Retinal pigment epithelial cell (primary cell): ENCODE results near the gene C2orf78.
A peak's percentile ranks its signal among the peaks of the same experiment; 100 is the strongest.

ENCODE experiments used
- DNase-seq: peaks from one replicate; pipeline ENCODE4 v3.0.0-alpha.2; 2010; ENCODE audit warnings: low read depth
- H3K4me3 ChIP-seq: 2 replicates; pipeline ENCODE4 v1.5.1; 2011; ENCODE audit warnings: mild to moderate bottlenecking, low read length, control low read depth, moderate library complexity
- TF ChIP-seq, protein P1 (sequence below): conservative IDR thresholded peaks from 2 replicates; pipeline ENCODE4 v1.5.1; 2011; ENCODE audit warnings: low read depth, low read length, control low read depth, inconsistent platforms

Gene C2orf78

DNA sequence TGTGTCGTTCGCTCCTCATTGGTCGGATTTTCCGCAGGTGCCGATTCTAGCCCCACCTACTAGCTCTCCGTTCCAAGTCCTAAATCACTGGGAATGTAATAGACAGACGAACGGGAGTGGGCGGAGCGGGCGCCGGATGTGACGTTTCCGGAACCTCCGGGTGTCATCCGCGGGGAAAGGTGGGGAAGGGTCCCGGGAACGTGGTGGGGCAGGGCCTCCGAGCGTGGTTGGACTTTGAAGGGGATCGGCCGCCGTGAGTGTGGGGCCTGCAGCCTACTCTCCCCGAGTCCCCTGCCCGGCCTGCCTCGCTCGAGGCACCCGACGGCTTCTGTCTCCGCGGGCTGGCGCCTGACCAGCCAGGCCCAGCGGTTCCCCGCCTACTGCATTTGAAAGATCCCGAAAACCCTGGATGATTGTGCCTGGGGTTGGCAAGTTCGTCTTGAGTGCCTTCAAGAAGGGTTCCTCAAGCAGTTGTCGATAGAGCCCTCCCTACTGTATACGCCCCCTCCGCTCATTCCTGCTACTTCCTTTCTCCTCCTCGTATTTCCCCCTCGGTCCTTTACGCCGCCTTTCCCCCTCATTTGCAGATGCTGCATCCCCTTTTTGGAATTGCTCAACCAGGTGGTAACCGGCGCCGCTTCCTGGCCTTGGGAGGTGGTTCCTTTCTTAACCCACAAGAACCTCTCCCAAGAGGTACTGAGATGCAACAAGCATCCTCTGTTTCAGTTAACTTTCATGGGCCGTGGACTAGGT lies 45.0 kb downstream of the C2orf78 start, which contains the start of gene STAMBP:
Gene STAMBP, plus strand, starts transcription at position 144 of the 753 bp plus-strand sequence. CDS start 1,896 bp downstream, outside the sequence.
- TF ChIP-seq, protein P1, sequence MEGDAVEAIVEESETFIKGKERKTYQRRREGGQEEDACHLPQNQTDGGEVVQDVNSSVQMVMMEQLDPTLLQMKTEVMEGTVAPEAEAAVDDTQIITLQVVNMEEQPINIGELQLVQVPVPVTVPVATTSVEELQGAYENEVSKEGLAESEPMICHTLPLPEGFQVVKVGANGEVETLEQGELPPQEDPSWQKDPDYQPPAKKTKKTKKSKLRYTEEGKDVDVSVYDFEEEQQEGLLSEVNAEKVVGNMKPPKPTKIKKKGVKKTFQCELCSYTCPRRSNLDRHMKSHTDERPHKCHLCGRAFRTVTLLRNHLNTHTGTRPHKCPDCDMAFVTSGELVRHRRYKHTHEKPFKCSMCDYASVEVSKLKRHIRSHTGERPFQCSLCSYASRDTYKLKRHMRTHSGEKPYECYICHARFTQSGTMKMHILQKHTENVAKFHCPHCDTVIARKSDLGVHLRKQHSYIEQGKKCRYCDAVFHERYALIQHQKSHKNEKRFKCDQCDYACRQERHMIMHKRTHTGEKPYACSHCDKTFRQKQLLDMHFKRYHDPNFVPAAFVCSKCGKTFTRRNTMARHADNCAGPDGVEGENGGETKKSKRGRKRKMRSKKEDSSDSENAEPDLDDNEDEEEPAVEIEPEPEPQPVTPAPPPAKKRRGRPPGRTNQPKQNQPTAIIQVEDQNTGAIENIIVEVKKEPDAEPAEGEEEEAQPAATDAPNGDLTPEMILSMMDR: no peak
- peak; percentile 87 for DNase-seq
- peak within 1 kb of the TSS; percentile 96 for H3K4me3 ChIP-seq

DNA sequence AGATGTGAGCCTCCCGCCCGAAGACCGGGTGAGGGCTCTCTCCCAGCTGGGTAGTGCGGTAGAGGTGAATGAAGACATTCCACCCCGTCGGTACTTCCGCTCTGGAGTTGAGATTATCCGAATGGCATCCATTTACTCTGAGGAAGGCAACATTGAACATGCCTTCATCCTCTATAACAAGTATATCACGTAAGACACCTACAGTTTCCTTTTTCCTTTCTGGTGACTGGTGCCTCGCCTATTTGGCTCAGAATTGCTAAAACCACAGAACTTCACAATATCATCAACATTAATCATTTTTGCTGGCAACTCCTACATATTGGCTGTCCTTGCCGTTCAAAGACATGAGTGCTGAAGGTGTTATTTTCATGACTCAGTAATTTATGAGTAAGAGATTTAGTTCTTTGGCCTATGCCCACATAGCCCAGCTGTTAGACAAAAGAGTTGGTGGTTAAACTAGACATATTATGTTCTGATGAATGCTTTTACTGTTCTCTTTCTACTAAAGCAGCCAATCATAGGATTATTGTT lies 47.0 kb downstream of the C2orf78 start:
- H3K4me3 ChIP-seq: no peak overlapping the region
- TF ChIP-seq, protein P1: no peak
- DNase-seq: peak; percentile 81

DNA sequence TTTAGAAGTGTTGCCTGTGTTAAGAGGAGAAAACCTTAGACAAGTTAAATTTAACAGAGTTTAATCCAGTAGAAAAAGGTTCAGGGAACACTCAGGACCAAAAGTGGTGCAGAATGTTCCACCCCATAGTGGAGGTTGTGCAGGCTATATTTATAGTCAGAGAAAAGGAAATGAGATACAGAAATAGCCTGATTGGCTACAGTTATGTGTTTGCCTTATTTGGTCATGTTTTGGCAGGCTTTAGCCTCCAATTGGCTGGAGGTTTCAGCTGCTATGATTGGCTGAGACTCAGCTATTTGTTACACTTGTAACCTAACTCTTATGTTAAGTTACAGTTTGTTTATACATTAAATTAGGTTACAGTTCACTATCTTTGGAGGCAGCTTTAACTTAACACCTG lies 48.9 kb downstream of the C2orf78 start:
- TF ChIP-seq, protein P1: no peak
- DNase-seq: no peak

DNA sequence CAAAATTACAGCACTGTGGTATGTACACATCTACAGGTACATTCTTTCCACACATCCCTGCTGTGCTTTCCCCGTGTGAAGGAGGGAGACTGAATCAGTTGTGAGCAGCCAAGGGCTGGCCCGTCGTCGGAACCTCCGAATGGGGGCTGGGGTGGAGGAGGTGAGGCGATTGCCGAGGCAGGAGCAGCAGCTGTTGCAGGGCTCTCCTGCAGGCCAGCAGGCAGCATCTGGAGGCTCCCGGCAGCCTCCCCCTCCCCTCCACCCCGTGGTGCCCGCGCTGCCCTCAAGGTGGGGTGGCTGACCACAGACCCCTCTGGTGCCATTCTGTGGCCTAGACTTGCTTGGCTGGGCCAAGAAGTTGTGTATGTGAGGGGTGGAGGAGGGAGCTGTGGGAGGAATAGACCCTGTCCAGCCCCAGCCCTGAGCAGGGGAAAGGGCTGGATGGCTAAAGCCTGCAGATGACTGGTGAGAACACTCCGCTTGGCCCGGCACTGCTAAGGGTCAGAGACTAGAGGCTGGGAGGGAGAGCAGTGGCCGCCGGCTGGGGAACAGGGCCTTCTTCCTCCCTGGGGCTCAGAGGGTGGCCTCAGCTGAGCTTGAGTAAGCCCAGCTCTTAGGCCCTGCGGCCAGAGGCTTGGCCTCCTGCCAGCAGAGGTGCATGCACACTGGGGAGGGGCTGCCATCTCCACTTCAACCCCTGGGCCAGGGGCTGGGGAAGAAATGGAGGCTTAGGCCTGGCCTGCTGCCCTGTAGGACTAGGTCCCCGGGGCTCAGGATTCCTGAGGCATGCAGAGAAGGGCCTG lies 52.4 kb downstream of the C2orf78 start:
- H3K4me3 ChIP-seq: no peak overlapping the region
- DNase-seq: no peak
- TF ChIP-seq, protein P1: no peak

More for the DNA sequence above, 48.9 kb downstream of the C2orf78 start:
- H3K4me3 ChIP-seq: no peak overlapping the region

DNA sequence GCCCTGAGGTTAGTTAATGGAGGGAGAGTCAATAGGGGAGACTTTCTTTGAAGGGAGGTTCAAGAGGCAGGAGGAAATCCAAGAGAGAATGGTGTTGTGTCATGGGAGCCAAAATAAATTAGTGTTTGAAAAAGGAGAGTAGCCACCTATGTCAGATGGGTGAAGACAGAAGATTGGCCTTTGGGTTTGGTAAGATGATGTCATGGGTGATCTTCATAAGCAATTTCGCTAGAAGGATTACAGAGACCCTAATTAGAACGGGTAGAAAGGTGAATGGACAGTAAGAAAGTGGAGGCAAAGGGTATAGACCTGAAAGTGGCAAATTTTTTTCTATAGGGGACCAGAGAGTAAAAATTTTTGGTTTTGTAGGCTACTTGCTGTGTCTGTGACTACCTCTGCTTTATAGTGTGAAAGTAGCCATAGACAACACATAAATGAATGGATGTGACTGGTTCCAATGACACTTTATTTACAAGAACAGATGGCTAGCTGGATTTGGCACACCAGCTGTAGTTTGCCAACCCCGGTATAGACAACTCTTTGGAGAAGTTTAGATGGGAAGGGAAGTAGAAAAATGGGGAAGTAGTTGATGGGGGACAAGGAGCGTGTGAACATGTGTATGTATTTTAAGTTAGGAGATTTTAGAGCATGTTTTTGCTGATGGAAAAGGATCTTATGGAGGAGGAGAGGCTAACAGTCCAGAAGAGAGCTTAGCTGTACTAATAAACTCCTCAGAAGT lies 54.0 kb downstream of the C2orf78 start:
- DNase-seq: no peak
- H3K4me3 ChIP-seq: no peak overlapping the region
- TF ChIP-seq, protein P1: no peak

DNA sequence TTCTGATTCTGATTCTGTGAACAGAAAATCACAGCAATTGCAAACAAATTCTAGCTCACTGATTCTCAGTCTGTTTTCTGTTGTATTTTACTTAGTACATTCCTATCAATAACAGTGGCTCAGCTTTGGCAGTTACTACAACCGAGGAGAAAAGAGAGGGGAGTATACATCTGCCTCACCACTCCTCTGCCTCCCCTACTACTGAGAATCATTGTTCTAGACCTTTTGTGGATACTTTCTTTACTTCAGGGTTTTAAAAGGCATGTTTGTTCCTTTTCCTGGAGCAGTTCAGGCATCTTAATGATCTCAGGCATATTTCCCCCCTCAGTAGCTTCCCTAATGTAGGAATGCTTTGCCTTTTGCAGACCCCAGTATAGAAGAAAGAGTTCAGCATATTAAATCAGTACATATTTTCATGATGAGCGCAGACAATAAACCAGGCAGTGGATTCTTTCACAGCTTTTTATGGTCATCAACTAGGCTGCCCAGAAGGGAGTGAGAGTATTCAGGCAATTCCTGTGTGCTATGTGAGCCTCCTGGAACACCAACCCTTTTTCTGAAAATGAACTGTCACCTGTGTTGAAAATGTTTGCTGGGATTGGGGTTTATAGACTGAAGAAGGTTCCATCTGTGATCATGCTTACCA lies 55.0 kb downstream of the C2orf78 start:
- DNase-seq: no peak
- no peak overlapping the region for H3K4me3 ChIP-seq
- TF ChIP-seq, protein P1: no peak
